Measurements from ENCODE around the gene SBK2.

DNA sequence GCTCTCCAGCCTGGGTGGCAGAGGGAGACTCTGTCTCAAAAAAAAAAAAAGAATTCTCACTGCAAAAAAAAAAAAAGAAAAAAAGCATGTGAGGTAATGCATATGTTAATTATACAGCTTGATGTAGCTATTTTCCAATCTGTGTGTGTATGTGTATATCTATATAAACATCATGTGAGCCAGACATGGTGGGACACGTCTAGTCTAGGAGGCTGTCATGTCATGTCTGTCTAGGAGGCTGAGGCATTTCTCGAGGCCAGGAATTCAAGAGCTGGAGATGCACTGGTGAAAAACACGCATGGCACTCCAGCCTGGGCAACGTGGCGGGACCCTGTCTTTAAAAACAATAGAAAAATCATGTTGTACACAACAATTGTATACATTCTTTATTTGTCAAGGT lies 15.3 kb upstream of the SBK2 start:
- TF ChIP-seq, protein P1, sequence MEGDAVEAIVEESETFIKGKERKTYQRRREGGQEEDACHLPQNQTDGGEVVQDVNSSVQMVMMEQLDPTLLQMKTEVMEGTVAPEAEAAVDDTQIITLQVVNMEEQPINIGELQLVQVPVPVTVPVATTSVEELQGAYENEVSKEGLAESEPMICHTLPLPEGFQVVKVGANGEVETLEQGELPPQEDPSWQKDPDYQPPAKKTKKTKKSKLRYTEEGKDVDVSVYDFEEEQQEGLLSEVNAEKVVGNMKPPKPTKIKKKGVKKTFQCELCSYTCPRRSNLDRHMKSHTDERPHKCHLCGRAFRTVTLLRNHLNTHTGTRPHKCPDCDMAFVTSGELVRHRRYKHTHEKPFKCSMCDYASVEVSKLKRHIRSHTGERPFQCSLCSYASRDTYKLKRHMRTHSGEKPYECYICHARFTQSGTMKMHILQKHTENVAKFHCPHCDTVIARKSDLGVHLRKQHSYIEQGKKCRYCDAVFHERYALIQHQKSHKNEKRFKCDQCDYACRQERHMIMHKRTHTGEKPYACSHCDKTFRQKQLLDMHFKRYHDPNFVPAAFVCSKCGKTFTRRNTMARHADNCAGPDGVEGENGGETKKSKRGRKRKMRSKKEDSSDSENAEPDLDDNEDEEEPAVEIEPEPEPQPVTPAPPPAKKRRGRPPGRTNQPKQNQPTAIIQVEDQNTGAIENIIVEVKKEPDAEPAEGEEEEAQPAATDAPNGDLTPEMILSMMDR (IDR thresholded peaks at IDR 0.05; ENCODE audit: low read length): no peak
- no peak for TF ChIP-seq EZH2 (optimal IDR thresholded peaks at IDR 0.05; ENCODE audit: low read depth, low read length)

All from MM.1S (cell line).